Measurements from ENCODE around the gene METRN.

The METRN gene

GRCh38 chr16:674968-675883, 39.7 kb upstream of the METRN start, which contains the start of gene RHBDL1 (continued):
- 0 out of 2 replicates have a peak, but pooled peaks have one; percentile 11 for TF ChIP-seq INSM2 (tag by site-specific recombination; IDR thresholded peaks at IDR 0.05)
- no peak for TF ChIP-seq ZFP41 (tag by site-specific recombination; IDR thresholded peaks at IDR 0.05; ENCODE audit: borderline replicate concordance)
- TF ChIP-seq REPIN1 (tag by site-specific recombination; IDR thresholded peaks at IDR 0.05; ENCODE audit: low read depth), result no peak
- TF ChIP-seq YY1 (tag by site-specific recombination; IDR thresholded peaks at IDR 0.05), result no peak
- peak; percentile 22; the same call in 1 of the 2 replicates for TF ChIP-seq PBX3 (CRISPR knock-in tag; IDR thresholded peaks at IDR 0.05)
- TF ChIP-seq ZNF501 (tag by site-specific recombination; IDR thresholded peaks at IDR 0.05), result no peak
- peak; percentile 62 for TF ChIP-seq HIC1 (tag by site-specific recombination; IDR thresholded peaks at IDR 0.05)
- no peak for TF ChIP-seq KLF7 (tag by site-specific recombination; IDR thresholded peaks at IDR 0.05; ENCODE audit: borderline replicate concordance)
- TF ChIP-seq OSR2 (tag by site-specific recombination; IDR thresholded peaks at IDR 0.05), result peak; percentile 41; the same call in 1 of the 2 replicates
- TF ChIP-seq ZIC2 (tag by site-specific recombination; IDR thresholded peaks at IDR 0.05), result peak; percentile 84
- TF ChIP-seq HOXD13 (CRISPR knock-in tag; IDR thresholded peaks at IDR 0.05; ENCODE audit: borderline replicate concordance), result no peak
- peak; percentile 94 for TF ChIP-seq BCL11B (tag by site-specific recombination; IDR thresholded peaks at IDR 0.05; ENCODE audit: low read depth)
- TF ChIP-seq GFI1B (tag by site-specific recombination; IDR thresholded peaks at IDR 0.05), result no peak
- no peak for TF ChIP-seq ZNF354C (tag by site-specific recombination; IDR thresholded peaks at IDR 0.05; ENCODE audit: borderline replicate concordance, low read depth)
- TF ChIP-seq ZSCAN4 (tag by site-specific recombination; IDR thresholded peaks at IDR 0.05), result no peak
- TF ChIP-seq ZNF280C (tag by site-specific recombination; IDR thresholded peaks at IDR 0.05), result no peak
- no peak for TF ChIP-seq OVOL3 (tag by site-specific recombination; IDR thresholded peaks at IDR 0.05)
- TF ChIP-seq SP2 (tag by site-specific recombination; IDR thresholded peaks at IDR 0.05), result peak; percentile 46; the same call in 1 of the 2 replicates
- TF ChIP-seq KLF9 (tag by site-specific recombination; IDR thresholded peaks at IDR 0.05; ENCODE audit: low read depth), result peak; percentile 75
- TF ChIP-seq ZBTB26 (tag by site-specific recombination; optimal IDR thresholded peaks at IDR 0.05), result no peak
- peak; percentile 37 for TF ChIP-seq GLIS1 (tag by site-specific recombination; IDR thresholded peaks at IDR 0.05)
- TF ChIP-seq ZNF341 (tag by site-specific recombination; IDR thresholded peaks at IDR 0.05; ENCODE audit: low read depth), result peak; percentile 21; the same call in 1 of the 2 replicates
- TF ChIP-seq ZBTB48 (tag by site-specific recombination; IDR thresholded peaks at IDR 0.05), result no peak
- no peak for TF ChIP-seq SP7 (tag by site-specific recombination; IDR thresholded peaks at IDR 0.05)
- TF ChIP-seq ZNF704 (tag by site-specific recombination; IDR thresholded peaks at IDR 0.05), result no peak
- TF ChIP-seq ZNF692 (tag by site-specific recombination; IDR thresholded peaks at IDR 0.05), result no peak

Data from HEK293 (cell line).